ENCODE measurements around the gene PTGER2.

The PTGER2 gene

GRCh38 chr14:52338051-52338681 is 24.1 kb downstream of the PTGER2 start:
- DNase-seq (ENCODE audit: low read depth in 1 of 2, low spot score in 1 of 2): no peak

GRCh38 chr14:52339262-52339661 is 25.1 kb downstream of the PTGER2 start:
- no peak for DNase-seq (ENCODE audit: low read depth in 1 of 2, low spot score in 1 of 2)

GRCh38 chr14:52342849-52343596 is 28.9 kb downstream of the PTGER2 start:
- no peak for DNase-seq (ENCODE audit: low read depth in 1 of 2, low spot score in 1 of 2)

GRCh38 chr14:52346778-52347177 is 32.7 kb downstream of the PTGER2 start:
- DNase-seq (ENCODE audit: low read depth in 1 of 2, low spot score in 1 of 2): no peak

DNA sequence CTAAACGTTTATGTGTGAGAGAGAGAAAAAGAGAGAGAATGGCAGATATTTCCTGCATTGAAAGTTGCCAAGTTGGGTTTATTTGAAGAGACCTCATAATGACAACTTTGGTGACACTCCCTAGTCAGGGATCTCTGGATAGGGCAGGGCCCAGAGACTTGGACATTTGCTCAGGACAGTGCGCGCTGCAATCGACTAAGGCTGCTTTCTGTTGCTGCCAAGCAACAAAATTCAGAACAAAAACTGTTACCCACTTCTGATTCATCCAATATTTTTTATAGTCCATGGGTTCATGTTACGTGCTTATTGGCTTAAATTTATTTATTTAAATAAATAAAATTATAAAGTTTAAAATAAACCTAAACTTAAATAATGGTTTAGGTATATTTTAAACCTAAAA is 34.2 kb downstream of the PTGER2 start:
- DNase-seq (ENCODE audit: low read depth in 1 of 2, low spot score in 1 of 2): no peak

- no peak for DNase-seq (ENCODE audit: low read depth in 1 of 2, low spot score in 1 of 2)
These were observed 34.7 kb downstream of the PTGER2 start for GRCh38 chr14:52348776-52349175.

DNA sequence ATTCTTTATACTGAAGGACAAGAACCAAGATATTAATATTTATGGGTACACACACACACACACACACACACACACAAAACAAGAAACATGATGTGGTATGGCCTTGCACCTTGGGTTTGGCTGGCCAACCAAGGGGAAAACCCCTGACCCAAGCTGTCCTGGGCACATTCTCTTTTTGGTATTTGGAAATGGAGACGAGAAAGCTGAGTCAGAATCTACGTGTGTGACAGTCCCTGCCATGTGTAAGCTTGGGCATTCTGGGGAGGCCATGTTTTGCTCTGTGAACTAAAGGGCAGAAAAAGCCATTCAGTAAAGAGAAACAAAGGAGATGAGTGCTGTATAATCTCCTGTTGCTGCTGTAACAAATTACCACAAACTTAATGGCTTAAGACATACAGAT is 35.6 kb downstream of the PTGER2 start:
- DNase-seq (ENCODE audit: low read depth in 1 of 2, low spot score in 1 of 2): no peak

- DNase-seq (ENCODE audit: low read depth in 1 of 2, low spot score in 1 of 2): no peak
These were observed 36.3 kb downstream of the PTGER2 start for GRCh38 chr14:52350445-52350844.

GRCh38 chr14:52351233-52352060 is 37.3 kb downstream of the PTGER2 start:
- DNase-seq (ENCODE audit: low read depth in 1 of 2, low spot score in 1 of 2): no peak

GRCh38 chr14:52352061-52352491 is 38.0 kb downstream of the PTGER2 start:
- peak in 1 of 2 donors; percentile 55 for DNase-seq (ENCODE audit: low read depth in 1 of 2, low spot score in 1 of 2)

GRCh38 chr14:52352569-52352968 is 38.5 kb downstream of the PTGER2 start:
- no peak for DNase-seq (ENCODE audit: low read depth in 1 of 2, low spot score in 1 of 2)

DNA sequence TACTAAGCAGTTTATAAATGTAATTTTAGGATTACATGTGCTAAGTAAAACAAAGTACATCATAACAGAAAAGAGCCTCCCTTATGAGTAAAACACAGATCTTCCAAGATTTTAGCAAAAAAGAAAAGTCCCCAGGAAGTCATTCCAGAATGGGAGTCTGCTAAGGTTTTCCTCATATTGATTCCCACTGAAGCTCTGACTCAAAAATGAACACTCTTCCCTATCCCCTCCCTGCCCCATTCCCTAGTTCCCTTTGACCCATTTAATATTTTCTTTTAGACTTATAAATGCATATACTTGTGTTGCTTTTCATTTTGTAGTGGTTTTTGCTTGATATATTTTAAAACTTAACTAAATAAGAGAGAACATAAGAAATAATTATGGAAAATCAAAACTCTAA is 40.1 kb downstream of the PTGER2 start:
- DNase-seq (ENCODE audit: low read depth in 1 of 2, low spot score in 1 of 2): no peak

DNA sequence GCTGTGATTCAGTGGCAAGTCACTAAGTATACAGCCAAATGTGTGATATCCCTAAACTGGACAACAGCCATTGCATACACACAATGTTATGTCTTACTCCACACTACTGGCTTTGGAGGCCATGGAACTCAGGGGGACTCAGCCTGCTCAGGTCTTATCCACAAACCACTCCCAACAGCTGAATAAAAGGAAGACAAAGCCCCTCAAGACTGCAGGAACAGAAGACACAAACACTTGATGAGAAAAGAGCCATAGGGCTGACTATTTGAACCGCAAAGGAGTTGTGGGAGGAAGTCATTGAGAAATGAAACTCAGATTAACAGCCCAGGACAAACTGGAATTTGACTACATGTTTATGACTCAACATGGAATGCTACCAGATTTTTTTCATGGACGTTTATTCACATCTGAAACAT is 40.9 kb downstream of the PTGER2 start:
- DNase-seq (ENCODE audit: low read depth in 1 of 2, low spot score in 1 of 2): no peak

DNA sequence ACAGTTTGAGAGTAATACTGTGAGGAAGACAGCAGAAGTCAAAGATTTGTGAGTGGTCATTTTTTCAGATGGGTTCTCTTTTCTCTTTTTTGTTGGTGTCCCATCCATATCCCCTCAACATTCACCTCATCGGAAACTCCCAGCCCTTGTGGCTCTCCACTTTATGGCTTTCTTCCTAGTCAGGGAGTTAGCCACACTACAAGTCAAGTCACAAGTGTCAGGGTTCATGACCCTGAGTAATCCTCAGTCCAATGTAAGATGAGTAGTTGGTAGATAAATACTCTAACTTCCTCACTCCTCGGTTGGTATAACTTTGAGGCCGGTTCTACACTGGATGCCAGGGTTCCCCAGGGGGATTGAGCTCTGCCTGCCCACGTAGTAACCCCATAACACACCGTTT is 41.4 kb downstream of the PTGER2 start:
- DNase-seq (ENCODE audit: low read depth in 1 of 2, low spot score in 1 of 2): no peak

- no peak for DNase-seq (ENCODE audit: low read depth in 1 of 2, low spot score in 1 of 2)
These were observed 41.9 kb downstream of the PTGER2 start for GRCh38 chr14:52356025-52356424.

GRCh38 chr14:52360831-52361230 is 46.7 kb downstream of the PTGER2 start:
- DNase-seq (ENCODE audit: low read depth in 1 of 2, low spot score in 1 of 2): no peak

DNA sequence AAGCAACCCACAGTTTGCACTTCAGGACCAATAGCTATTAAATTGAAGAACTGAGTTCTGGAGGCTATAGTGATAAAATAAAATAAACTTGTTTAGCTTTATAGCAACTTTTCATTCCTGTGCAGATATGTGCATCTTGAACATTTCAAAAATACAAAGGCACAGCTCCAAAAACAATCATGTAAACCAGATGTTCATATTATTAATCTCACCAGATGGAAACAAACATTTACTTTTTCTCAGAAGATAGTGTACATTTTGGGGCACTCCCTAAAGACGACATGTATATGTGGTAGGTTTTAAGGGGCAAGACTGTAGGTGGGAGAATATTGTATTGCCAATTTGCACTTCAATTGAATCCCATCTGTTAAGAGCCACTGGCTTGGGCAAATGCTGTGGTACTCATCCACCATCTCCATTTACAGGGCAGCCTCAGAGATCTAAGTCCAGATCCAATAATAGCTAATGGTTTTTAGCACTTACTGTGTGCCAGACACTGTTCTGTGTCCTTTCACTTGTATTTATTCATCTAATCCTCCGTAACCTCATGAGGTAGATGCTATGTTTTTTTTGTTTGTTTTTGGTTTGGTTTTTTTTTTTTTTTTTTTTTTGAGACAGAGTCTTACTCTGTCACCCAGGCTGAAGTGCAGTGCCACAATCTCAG is 49.1 kb downstream of the PTGER2 start:
- DNase-seq (ENCODE audit: low read depth in 1 of 2, low spot score in 1 of 2): no peak

GRCh38 chr14:52363961-52364360 is 49.8 kb downstream of the PTGER2 start:
- DNase-seq (ENCODE audit: low read depth in 1 of 2, low spot score in 1 of 2): no peak

DNA sequence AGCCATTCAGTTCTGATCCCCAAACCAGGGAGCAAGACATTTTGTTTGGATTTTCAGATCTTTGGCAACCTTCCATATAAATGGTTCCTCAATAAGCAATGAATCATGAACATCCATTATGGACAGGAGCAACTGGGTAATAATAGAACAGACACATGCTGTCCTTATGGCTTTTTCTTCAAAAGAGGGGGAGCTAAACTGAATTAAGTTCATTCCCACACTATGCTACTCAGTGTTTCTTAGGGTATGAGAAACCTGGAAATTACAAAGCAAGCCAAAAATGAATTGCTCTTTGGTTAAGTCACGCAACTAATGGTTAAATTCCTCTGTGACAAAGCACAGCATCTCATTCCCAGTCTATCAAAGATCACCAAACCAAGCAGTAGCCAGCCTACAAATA is 51.0 kb downstream of the PTGER2 start:
- no peak for DNase-seq (ENCODE audit: low read depth in 1 of 2, low spot score in 1 of 2)

- DNase-seq (ENCODE audit: low read depth in 1 of 2, low spot score in 1 of 2): no peak
These were observed 52.7 kb downstream of the PTGER2 start for GRCh38 chr14:52366796-52367315.

- no peak for DNase-seq (ENCODE audit: low read depth in 1 of 2, low spot score in 1 of 2)
These were observed 55.2 kb downstream of the PTGER2 start for GRCh38 chr14:52369305-52369801.
